GM21390 (cell line): ENCODE results near the gene CNTLN.
"Not testable (repeated sequence)": the region's sequence is repeated elsewhere in the genome, so short reads cannot be mapped to it uniquely, and the experiment has no call there.

Experiments used
- ATAC-seq: cut with Tn5 transposase; IDR thresholded peaks from one replicate; pipeline ENCODE4 v1.9.1; 2021; ENCODE audit not compliant: unreplicated experiment

The CNTLN gene

DNA sequence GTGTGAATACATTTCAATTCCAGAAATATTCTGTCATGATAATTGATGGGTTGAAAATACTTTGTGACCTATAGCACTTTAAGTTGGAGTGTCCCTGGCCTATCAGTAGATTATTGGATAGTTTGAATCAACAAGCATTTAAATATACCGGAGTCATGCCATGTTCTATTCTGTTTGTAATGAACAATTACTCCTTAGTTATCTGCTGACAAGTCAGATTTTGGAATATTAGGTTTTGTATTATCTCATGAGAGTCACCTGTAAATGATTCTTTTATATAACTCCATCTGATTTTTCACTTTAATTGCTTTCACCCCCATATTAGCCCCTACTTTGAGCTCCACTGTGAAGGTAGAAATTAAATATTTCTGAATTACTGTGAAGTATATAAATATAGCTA is 351.6 kb downstream of the CNTLN start:
- no peak for ATAC-seq

DNA sequence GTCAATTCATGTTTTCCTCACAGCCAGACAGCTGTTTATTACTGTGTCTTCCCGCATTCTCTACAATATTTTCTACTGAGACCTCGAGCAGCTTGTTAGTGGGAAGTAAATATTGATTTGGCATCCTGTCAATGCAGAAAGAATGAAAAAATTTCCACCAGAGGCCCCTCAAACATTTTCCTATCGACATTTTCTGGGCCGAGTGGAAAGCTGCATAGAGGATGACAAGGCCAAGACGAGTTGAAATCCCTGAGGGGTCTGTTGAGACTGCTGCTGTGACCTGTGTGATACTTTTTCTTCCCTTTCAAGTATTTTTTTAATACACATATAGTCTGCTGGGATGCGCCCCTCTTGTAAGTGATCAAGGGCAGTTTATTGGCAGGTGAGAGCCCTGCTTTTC is 352.6 kb downstream of the CNTLN start:
- ATAC-seq: no peak

DNA sequence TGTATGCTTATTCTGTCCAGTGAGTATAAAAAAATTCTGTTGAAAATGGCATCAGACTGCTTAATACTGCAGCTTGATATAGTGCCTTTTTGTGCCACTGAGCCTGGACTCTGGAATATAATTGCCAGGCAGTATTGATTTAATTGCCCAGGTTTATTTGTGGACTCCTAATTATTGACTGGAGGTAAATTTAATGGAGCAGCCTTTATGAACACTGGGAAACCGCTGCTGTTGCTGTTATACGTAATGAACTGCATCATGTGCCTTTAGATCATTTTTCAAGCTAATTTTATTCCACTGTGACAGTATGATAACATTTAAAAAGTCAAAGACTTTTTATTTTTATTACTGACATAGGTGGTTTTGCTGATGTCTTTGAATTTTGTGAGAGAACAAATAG is 353.8 kb downstream of the CNTLN start:
- no peak for ATAC-seq

DNA sequence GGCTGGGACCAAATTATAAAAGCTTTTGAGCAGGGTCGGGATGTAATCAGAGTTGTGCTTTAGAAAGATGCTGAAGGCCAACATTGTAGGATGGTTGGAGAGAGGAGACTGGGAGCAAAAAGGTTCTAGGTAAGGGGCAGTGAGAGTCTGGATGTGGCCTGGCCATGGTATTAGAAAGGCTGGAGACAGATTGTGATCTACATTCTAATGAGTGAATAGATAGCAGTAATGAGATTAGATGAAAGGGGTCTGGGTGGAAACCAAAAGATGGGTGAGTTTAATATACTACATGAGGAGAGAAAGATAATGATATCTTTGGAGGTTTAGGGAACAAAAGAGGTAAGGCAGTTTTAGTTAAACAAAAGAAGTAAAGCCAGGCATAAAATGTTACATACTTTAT is 355.3 kb downstream of the CNTLN start:
- no peak for ATAC-seq

DNA sequence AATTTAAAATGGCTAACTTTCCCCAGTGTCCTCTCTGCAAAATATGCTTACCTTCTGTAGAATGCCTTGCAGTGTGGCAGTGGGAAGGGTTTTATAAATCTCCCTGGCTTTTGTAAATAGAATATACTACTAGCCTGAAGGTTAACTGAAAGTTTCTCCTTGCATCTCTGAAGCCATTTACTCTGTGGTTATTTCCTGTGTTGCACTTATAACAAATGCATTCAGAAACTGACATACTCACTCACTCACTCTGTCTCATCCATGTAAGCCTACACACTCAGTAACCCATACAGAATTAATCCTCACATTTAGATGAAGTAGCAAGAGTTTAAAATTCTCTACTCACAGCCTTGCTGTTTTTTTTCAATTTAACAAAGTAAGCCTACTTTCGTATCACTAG is 356.9 kb downstream of the CNTLN start:
- ATAC-seq: no peak

DNA sequence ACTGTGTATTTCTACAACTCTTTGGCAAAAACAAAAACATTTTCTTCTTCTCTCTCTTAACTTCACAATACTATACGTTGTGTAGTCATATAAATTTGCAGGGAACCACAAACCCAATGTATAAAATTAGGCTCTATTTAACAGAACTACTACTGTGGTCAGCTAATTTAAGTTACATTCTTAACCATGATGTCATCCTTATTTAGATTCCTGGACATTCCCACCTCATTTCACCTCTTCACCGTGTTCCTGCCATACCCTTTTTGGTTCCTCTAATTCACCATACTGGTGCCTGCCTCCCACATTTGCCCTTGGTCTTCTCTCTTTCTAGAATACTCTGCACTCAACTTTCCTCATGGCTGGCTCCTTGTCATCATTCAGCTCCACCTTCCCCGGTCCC is 368.4 kb downstream of the CNTLN start:
- ATAC-seq: no peak

DNA sequence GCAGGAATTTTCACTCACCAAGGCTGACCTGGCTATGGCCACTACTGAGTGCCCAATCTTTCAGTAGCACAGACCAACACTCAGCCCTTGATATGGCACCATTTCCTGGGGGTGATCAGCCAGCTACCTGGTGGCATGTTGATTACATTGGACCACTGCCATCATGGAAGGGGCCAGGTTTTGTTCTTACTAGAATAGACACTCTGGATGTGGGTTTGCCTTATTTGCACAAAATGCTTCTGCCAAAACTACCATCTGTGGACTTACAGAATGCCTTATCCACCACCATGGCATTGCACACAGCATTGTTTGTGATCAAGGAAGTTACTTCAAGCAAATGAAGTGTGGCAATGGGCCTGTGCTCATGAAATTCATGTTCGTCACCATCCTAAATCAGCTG is 374.3 kb downstream of the CNTLN start:
- no peak for ATAC-seq

DNA sequence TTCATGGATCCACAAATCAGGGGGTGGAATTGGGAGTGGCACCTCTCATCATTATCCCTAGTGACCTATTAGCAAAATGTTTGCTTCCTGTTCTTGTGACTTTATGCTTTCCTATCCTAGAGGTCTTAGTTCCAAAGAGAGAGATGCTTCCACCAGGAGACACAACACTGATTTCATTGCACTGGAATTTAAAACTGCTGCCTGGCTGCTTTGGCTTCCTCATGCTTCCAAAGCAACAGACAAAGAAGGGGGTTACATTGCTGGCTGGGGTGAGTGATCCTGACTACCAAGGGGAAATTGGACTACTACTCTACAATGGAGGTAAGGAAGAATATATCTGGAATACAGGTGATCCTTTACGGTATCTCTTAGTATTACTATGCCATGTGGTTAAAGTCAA is 374.9 kb downstream of the CNTLN start:
- no peak for ATAC-seq

DNA sequence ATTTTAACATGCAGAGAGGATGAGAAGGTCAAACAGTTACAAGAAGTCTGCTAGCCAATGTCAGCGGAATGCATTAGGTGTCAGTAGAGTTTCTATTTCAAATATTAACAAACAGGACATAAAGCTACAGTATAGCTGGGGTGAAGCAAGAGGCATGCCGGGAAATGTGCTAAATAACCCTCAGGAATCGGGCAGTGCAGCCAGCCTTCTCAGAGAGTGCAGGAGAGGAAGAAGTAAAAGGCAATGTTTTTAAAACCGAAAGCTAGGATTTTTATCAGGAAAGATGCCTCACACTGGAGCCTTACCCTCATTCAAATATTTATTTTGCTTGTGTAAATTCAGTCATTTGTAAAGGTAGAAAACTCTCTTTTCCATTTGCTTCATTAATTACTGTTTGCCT is 384.9 kb downstream of the CNTLN start:
- ATAC-seq: no peak

DNA sequence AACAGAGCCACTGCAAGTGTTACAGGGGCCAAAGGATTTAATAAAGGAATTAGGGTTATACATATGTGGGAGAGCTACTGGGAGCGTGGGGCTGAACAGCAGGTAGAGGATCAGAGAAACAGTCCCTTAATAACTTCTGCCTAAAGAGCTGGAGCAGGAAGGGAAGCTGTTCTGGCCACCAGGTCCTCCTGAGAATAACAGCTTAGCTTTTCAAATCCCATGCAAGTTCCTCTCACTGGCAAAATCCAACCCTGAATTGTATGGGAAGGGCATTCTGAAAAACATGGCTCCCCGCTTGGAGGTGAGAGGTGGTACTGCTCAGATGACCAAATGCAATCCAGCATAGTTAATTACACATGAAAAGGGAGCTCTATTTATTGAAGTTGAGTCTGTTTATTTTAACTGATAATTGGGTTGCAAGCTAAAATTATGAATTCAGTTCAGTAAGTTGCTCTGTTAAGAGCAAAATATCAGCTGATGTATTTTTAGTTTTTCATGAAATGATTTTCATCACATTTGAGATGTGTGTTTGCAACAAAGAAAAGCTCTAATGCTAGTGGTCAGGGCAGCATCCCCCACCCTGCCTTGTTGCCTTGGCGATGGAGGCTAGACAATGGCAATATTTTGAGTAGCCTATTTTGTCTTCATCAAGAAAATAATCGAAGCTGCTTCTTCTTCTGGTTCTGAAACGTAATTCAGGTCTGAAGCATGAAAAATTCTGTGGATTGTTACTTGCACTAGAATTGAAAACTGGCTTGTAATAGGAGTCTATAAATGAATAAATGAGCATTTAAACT is 385.6 kb downstream of the CNTLN start:
- ATAC-seq: no peak

DNA sequence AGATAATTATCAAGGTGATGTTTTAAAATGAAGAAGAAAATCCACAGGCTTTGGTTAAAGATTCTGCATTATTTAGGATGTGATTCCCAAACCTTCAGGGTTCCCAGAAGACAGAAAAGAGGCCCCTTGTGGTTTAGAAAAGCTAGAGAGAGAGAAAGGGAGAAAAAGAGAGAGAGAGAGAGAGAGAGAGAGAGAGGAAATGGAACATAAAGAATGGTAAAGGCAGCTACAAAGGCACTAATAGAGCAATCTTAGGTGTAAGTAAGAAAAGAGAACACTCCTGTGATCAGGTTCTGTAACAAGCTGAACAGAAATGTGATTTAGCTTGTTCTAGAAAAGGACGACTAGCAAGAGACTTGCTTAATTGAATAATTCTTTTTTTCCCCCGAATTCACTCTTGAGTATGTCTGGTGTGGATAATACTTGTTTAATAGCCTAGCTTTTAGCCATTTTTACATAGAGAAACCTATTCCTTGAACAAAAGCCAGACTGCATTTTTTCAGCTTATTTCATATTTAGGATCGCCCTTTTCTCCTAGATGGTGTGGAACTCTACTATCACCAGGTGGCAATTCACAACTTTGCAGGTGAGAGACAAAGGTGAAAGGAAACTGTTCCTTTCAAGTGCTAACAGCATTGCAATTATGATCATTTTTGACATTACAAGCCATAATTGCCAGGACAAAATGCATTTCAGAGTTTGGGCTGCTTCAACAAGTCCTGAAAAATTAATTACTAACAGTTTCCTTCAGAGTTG is 386.4 kb downstream of the CNTLN start:
- ATAC-seq: no peak

DNA sequence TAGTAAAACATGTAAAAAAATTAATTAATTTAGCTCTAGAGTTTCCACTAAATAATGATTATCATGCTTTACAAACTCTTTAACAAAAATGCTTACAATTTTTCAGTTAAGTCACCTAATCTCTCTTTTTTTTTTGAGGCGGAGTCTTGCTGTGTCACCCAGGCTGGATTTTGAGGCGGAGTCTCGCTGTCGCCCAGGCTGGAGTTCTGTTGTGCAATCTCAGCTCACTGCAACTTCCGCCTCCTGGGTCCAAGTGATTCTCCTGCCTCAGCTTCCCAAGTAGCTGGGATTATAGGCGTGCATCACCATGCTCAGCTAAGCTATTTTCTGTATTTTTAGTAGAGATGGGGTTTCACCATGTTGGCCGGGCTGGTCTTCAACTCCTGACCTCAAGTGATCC is 391.9 kb downstream of the CNTLN start:
- not testable (repeated sequence) for ATAC-seq

DNA sequence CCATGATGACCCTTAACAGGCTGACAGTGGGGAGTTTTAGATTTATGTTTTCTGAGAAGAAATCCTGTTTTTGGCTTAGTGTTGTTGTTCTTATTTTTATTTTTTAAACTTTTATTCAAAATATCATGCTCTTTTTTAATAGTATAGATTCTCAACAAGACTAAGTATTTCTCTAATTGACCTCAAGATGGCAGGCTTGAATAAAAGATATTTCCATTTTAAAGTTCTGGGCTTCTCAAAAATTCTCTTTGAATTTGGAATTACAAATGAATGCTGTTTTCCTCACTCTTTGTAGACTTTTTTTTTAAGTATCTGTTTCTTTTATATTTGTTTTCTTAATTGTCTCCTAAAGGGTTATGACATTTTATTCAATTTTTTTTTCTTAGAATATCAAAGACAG is 394.0 kb downstream of the CNTLN start:
- no peak for ATAC-seq

DNA sequence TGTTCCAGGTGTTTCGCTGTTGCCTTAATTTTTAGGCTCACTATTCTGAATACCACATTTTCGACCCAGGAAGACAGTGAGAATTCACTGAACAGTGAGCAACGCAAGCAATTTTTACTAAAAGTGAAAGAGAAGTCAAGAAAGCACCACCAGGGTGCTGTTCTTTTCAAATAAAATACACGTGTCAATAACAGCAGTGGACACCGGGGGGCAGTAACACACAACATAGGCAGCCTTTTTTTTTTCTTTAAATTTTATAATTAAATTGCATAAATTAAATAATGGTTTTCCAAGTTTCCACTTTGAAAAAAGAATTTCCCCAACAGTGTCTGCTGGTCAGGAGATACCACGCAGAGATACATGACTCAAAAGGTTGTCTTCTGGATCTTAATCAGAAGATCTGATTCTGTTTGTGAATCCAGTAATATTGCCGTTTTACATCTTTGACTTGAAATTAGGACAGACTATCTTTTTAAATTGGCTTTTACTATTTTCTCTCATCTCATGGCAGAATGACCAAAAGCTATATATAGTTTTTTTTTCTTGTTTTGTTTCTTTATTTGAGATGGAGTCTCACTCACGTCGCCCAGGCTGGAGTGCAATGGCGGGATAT is 396.9 kb downstream of the CNTLN start:
- peak; percentile 82 for ATAC-seq

DNA sequence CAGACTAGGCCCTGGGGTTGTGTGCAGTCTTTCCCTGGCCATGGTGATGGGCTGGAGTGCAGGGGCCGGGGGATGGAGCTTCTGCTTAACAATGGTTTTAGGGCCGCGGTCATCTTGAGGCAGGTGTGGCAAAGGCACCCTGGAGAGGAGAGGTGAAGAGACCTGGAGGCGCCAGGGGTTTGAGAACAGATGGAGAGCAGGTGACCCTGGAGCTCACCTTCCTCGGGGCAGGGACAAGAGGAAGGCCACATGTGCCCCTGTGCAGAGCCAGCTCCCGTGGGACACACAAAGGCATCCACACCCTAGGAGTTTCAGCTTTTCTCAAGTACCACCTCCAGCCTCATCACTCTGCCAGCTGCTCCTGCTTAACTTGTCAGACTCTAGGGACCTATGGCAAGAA is 397.6 kb downstream of the CNTLN start:
- no peak for ATAC-seq

DNA sequence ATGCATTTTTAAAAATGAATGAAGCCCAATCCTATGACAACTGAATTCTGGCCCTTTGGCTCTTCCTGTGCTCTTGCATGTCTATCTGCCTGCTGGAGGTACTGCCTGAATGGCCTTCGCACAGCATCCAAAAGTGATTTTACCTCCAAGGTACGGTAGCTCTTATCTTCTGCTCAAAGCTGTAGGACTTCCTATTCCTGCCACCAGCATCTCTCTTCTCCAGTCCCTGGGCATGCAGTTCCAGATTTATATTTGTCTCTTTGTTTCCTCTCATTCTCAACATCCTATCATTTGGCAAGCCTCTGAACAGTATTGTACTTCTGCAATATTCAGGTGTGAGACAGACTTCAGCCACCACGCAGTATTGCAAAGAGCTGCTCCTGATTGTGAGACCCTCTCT is 400.3 kb downstream of the CNTLN start:
- no peak for ATAC-seq

DNA sequence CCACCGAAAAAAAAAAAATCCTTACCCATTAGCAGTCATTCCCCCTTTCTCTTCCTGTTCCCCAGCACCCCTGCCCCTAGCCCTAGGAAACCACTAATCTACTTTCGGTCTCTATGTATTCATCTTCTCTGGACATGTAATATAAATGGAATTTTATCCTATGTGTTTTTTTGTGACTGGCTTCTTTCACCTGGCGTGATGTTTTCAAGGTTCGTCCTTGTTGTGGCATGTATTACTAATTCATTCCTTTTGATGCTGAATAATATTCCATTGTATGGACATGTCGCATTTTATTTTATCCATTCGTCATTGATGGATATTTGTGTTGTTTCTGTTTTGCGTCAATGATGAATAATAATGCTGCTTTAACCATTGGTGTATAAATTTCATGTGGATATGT is 401.2 kb downstream of the CNTLN start:
- no peak for ATAC-seq

DNA sequence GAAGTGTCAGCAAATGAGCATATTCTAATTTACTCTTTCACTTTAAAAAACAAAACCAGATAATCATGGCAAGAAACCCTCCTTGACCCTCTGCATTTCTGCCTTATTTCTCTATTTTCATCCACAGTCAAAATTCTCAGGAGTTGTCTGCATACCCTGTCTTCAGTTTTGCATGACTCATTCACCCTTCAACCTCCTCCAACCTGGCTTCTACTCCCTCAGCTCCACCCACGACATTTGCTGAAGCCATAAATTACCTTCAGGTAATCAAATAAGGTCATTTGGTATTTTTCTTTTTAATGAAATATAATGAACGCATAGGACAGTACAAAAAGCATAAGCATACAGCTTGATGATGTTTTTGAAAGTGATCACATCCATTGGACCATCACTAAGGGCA is 416.2 kb downstream of the CNTLN start:
- no peak for ATAC-seq
